HCT116 (cell line): ENCODE data around the gene OBSL1. TPM values are rescaled to one million over a fixed set of nuclear protein-coding genes. Genes with fewer than 3 reads are reported as not detected.

ENCODE experiments used
- ATAC-seq: fragments of 200-7000 bp; cut with Tn5 transposase; 2 replicates; pipeline ENCODE4 v1.9.1; 2020; ENCODE audit warnings: mild to moderate bottlenecking, moderate library complexity
- BruUV-seq: library from RNA; stranded (reverse); fragments of 400-500 nt; replicated peaks from 2 replicates; lab custom pipeline; 2021; lab: Mats Ljungman, UMichigan
- CTCF ChIA-PET: fragments of 300-600 bp; sonication (Branson Sonifier 250); formaldehyde crosslinking; loops from one replicate; lab custom pipeline; 2021; ENCODE audit warnings: antibody characterized with exemption; lab: Charles Lee
- POLR2A ChIA-PET: fragments of 300-600, 350-600 bp; sonication (Branson Sonifier 250); formaldehyde crosslinking; loops from one replicate; lab custom pipeline; 2021; ENCODE audit warnings: antibody characterized with exemption; lab: Charles Lee
- RAD21 ChIA-PET, 2 experiments: fragments of 300-600 bp; sonication (Branson Sonifier 250); formaldehyde crosslinking; loops; one replicate each; lab custom pipeline; 2023; ENCODE audit warnings: low total read pairs in 2 of 2; ENCODE audit not compliant: uncharacterized antibody in 2 of 2, unreplicated experiment in 2 of 2, low non-redundant PET in 1 of 2; lab: Charles Lee
- DNase-seq: peaks from one replicate; pipeline ENCODE4 v3.0.0-alpha.2; 2010; ENCODE audit warnings: low read depth, low spot score
- H2AFZ ChIP-seq: fragments of 200-600 bp; shearing (Covaris generic), sonication (generic); 2 replicates; pipeline ENCODE4 v1.6.1; 2017; ENCODE audit warnings: low read depth, mixed run types, mixed read lengths, antibody characterized with exemption, low read length; ENCODE audit not compliant: poor library complexity, severe bottlenecking
- H3K27ac ChIP-seq: 2 replicates; pipeline ENCODE4 v1.5.1; 2012; ENCODE audit warnings: low read depth, low read length
- H3K27me3 ChIP-seq: fragments of 200-600 bp; sonication (generic); 2 replicates; pipeline ENCODE4 v1.6.1; 2016; ENCODE audit warnings: mixed run types, low read length, mixed read lengths; ENCODE audit not compliant: insufficient read depth
- H3K36me3 ChIP-seq, 2 experiments: fragments of 200-500 bp in 1 of 2; fragments of 200-600 bp in 1 of 2; sonication (Bioruptor generic) in 1 of 2; sonication (generic) in 1 of 2; 2 replicates each; pipeline versions ENCODE4 v1.5.1 to v1.6.1; 2014 to 2016; ENCODE audit warnings: low read length in 2 of 2, inconsistent platforms in 1 of 2, mixed read lengths in 1 of 2, mixed run types in 1 of 2; ENCODE audit not compliant: insufficient read depth in 2 of 2, control insufficient read depth in 1 of 2
- H3K4me1 ChIP-seq, 2 experiments: fragments of 200-600 bp in 1 of 2; sonication (generic) in 1 of 2; 2 replicates each; pipeline versions ENCODE4 v1.5.1 to v1.6.1; 2012 to 2017; ENCODE audit warnings: low read length in 2 of 2, inconsistent platforms in 1 of 2, mild to moderate bottlenecking in 1 of 2, mixed read lengths in 1 of 2, mixed run types in 1 of 2, moderate library complexity in 1 of 2; ENCODE audit not compliant: insufficient read depth in 2 of 2, control insufficient read depth in 1 of 2
- H3K4me2 ChIP-seq: fragments of 200-600 bp; sonication (generic); 2 replicates; pipeline ENCODE4 v1.6.1; 2017; ENCODE audit warnings: mixed run types, low read length, mixed read lengths
- H3K4me3 ChIP-seq, 2 experiments: fragments of 200-600 bp in 1 of 2; sonication (generic) in 1 of 2; replicated peaks in 1 of 2; 2 replicates each; pipeline ENCODE4 v1.5.1; 2011 to 2016; ENCODE audit warnings: low read length in 2 of 2, control low read depth in 1 of 2, low read depth in 1 of 2, mild to moderate bottlenecking in 1 of 2, mixed read lengths in 1 of 2, mixed run types in 1 of 2
- H3K79me2 ChIP-seq: fragments of 200-600 bp; sonication (generic); 2 replicates; pipeline ENCODE4 v1.6.1; 2017; ENCODE audit warnings: mild to moderate bottlenecking, mixed run types, low read length, moderate library complexity, mixed read lengths; ENCODE audit not compliant: insufficient read depth
- H3K9ac ChIP-seq: fragments of 200-600 bp; sonication (generic); 2 replicates; pipeline ENCODE4 v1.6.1; 2016; ENCODE audit warnings: low read length, mixed read lengths
- H3K9me2 ChIP-seq: fragments of 200-600 bp; sonication (generic), shearing (Covaris generic); 2 replicates; pipeline ENCODE4 v1.6.1; 2017; ENCODE audit warnings: mixed run types, mild to moderate bottlenecking, moderate library complexity; ENCODE audit not compliant: insufficient read depth
- H3K9me3 ChIP-seq, 2 experiments: fragments of 200-500 bp in 1 of 2; fragments of 200-600 bp in 1 of 2; sonication (Bioruptor generic) in 1 of 2; sonication (generic) in 1 of 2; 2 replicates each; pipeline ENCODE4 v1.6.1; 2014 to 2017; ENCODE audit warnings: low read length in 2 of 2, mixed read lengths in 2 of 2, inconsistent platforms in 1 of 2, low read depth in 1 of 2, mild to moderate bottlenecking in 1 of 2, mixed run types in 1 of 2, moderate library complexity in 1 of 2; ENCODE audit not compliant: control insufficient read depth in 1 of 2, insufficient read depth in 1 of 2
- H4K20me1 ChIP-seq: fragments of 200-600 bp; sonication (generic), shearing (Covaris generic); 2 replicates; pipeline ENCODE4 v1.6.1; 2017; ENCODE audit warnings: mixed run types, mild to moderate bottlenecking, moderate library complexity; ENCODE audit not compliant: insufficient read depth
- ATF3 ChIP-seq: IDR thresholded peaks from 2 replicates; pipeline ENCODE4 v1.6.1; 2012
- CBX3 ChIP-seq: IDR thresholded peaks from 2 replicates; pipeline ENCODE4 v1.6.1; 2012; ENCODE audit warnings: low read depth
- CEBPB ChIP-seq: IDR thresholded peaks from 2 replicates; pipeline ENCODE4 v1.6.1; 2012; ENCODE audit warnings: low read depth
- CTCF ChIP-seq, 3 experiments: fragments of 200-600 bp in 1 of 3; sonication (generic) in 1 of 3; IDR thresholded peaks in 2 of 3; conservative IDR thresholded peaks in 1 of 3; 2 replicates each; pipeline ENCODE4 v1.5.1; 2012 to 2017; ENCODE audit warnings: low read depth in 2 of 3, low read length in 2 of 3, antibody characterized with exemption in 1 of 3, borderline replicate concordance in 1 of 3, control low read depth in 1 of 3, mild to moderate bottlenecking in 1 of 3, mixed read lengths in 1 of 3, mixed run types in 1 of 3, moderate library complexity in 1 of 3; ENCODE audit not compliant: insufficient read depth in 1 of 3
- EGR1 ChIP-seq: IDR thresholded peaks from 2 replicates; pipeline ENCODE4 v1.6.1; 2012; ENCODE audit warnings: low read depth
- ELF1 ChIP-seq: IDR thresholded peaks from 2 replicates; pipeline ENCODE4 v1.6.1; 2012; ENCODE audit warnings: low read depth, borderline replicate concordance
- EZH2 ChIP-seq: fragments of 200-600 bp; sonication (generic); IDR thresholded peaks from 2 replicates; pipeline ENCODE4 v1.6.1; 2017; ENCODE audit warnings: antibody characterized with exemption, mixed run types
- EZH2phosphoT487 ChIP-seq: fragments of 200-600 bp; IDR thresholded peaks from 2 replicates; pipeline ENCODE4 v1.6.1; 2018; ENCODE audit warnings: antibody characterized with exemption, borderline replicate concordance
- FOSL1 ChIP-seq: IDR thresholded peaks from 2 replicates; pipeline ENCODE4 v1.6.1; 2012; ENCODE audit warnings: low read depth
- JUND ChIP-seq: IDR thresholded peaks from 2 replicates; pipeline ENCODE4 v1.6.1; 2012
- MAX ChIP-seq: IDR thresholded peaks from 2 replicates; pipeline ENCODE4 v1.6.1; 2012
- RAD21 ChIP-seq: IDR thresholded peaks from 2 replicates; pipeline ENCODE4 v1.6.1; 2012; ENCODE audit warnings: low read depth, mild to moderate bottlenecking
- REST ChIP-seq: IDR thresholded peaks from 2 replicates; pipeline ENCODE4 v1.6.1; 2012; ENCODE audit warnings: low read depth
- SIN3A ChIP-seq: IDR thresholded peaks from 2 replicates; pipeline ENCODE4 v1.6.1; 2012; ENCODE audit warnings: low read depth
- SP1 ChIP-seq: IDR thresholded peaks from 2 replicates; pipeline ENCODE4 v1.6.1; 2012; ENCODE audit warnings: low read depth
- TCF7L2 ChIP-seq: IDR thresholded peaks from 2 replicates; pipeline ENCODE4 v1.7.0; 2011; ENCODE audit warnings: borderline replicate concordance, inconsistent platforms; ENCODE audit not compliant: insufficient read depth, insufficient read length; ENCODE audit errors: extremely low read depth
- YY1 ChIP-seq: IDR thresholded peaks from 2 replicates; pipeline ENCODE4 v1.6.1; 2011; ENCODE audit warnings: low read length, low read depth, moderate library complexity, mild to moderate bottlenecking; ENCODE audit not compliant: insufficient replicate concordance; ENCODE audit errors: extremely low read depth
- ZBTB33 ChIP-seq: IDR thresholded peaks from 2 replicates; pipeline ENCODE4 v1.6.1; 2011; ENCODE audit warnings: mild to moderate bottlenecking, low read length, moderate library complexity; ENCODE audit not compliant: insufficient replicate concordance; ENCODE audit errors: extremely low read depth
- ZFX ChIP-seq: fragments of 450-650 bp; IDR thresholded peaks from 2 replicates; pipeline ENCODE4 v1.6.1; 2017
- ZNF274 ChIP-seq: fragments of 200-500 bp; sonication (Bioruptor generic); IDR thresholded peaks from 2 replicates; pipeline ENCODE4 v1.6.1; 2014; ENCODE audit warnings: mild to moderate bottlenecking, low read depth, low read length, inconsistent platforms
- intact Hi-C: fragments of 100-400 bp; cut with micrococcal nuclease; formaldehyde crosslinking; loops from 2 replicates; pipeline ENCODE4 v1.10.0; 2022
- total RNA-seq: library from RNA; stranded (reverse); gene quantifications from one replicate; pipeline ENCODE4 v1.2.1, GENCODE V29; 2021; ENCODE audit not compliant: unreplicated experiment

Gene OBSL1
- total RNA-seq, 1 experiment from 2014 or later: 45.2 TPM

- Histone ChIP-seq H3K4me2 (no peak overlapping the region), H3K9me3 (no peaks in the 10 kb centered on the region), H3K9ac (no peak overlapping the region), H4K20me1 (no peaks in the 10 kb centered on the region), H3K27ac (no peak overlapping the region), H3K27me3 (no peaks in the 10 kb centered on the region), H3K36me3 (peaks cover 3 to 10% of the 10 kb centered on the region in 2 experiments; a peak in 3 of 4 replicates), H3K4me1 (peaks cover 0 to 1% of the 10 kb centered on the region in 2 experiments; a peak in 3 of 4 replicates), H2AFZ (no peak overlapping the region), H3K4me3 (no peak overlapping the region), H3K9me2 (no peaks in the 10 kb centered on the region), H3K79me2 (no peaks in the 10 kb centered on the region)
- ChIA-PET RAD21 (no interaction called here), POLR2A (no interaction called here), CTCF (no interaction called here)
- no peak for DNase-seq
- TF ChIP-seq YY1: no peak
- TF ChIP-seq SIN3A: no peak
- TF ChIP-seq MAX: no peak
- no peak for TF ChIP-seq ZFX
- no peak for TF ChIP-seq REST
- no peak for TF ChIP-seq SP1
- TF ChIP-seq EGR1: no peak
- TF ChIP-seq ZNF274: no peak
- no peak for TF ChIP-seq CEBPB
- TF ChIP-seq EZH2: no peak
- no peak for TF ChIP-seq JUND
- TF ChIP-seq ELF1: no peak
- TF ChIP-seq CBX3: no peak
- no peak for TF ChIP-seq ZBTB33
- no peak for TF ChIP-seq CTCF (IDR thresholded peaks at IDR 0.05 in 2 of 3, conservative IDR thresholded peaks at IDR 0.05 in 1 of 3; ENCODE audit: borderline replicate concordance in 1 of 3, insufficient read depth in 1 of 3, low read depth in 2 of 3, low read length in 2 of 3)
- TF ChIP-seq FOSL1: no peak
- no peak for TF ChIP-seq EZH2phosphoT487
- TF ChIP-seq TCF7L2: no peak
- TF ChIP-seq RAD21: no peak
- TF ChIP-seq ATF3: no peak
- ATAC-seq: no peak
- intact Hi-C loops: no loop called here
- BruUV-seq: no TSS peak
These were observed 32.4 kb upstream of the OBSL1 start for GRCh38 chr2:219603771-219604170.
